ENCODE data around the gene TAP2. TPM values are rescaled to one million over a fixed set of nuclear protein-coding genes. Genes with fewer than 3 reads are reported as not detected.
A peak's percentile ranks its signal among the peaks of the same experiment; 100 is the strongest.

Gene TAP2
- total RNA-seq, 3 donors from 2014 or later, result 7.7 to 18.0 (median 9.5) TPM

DNA sequence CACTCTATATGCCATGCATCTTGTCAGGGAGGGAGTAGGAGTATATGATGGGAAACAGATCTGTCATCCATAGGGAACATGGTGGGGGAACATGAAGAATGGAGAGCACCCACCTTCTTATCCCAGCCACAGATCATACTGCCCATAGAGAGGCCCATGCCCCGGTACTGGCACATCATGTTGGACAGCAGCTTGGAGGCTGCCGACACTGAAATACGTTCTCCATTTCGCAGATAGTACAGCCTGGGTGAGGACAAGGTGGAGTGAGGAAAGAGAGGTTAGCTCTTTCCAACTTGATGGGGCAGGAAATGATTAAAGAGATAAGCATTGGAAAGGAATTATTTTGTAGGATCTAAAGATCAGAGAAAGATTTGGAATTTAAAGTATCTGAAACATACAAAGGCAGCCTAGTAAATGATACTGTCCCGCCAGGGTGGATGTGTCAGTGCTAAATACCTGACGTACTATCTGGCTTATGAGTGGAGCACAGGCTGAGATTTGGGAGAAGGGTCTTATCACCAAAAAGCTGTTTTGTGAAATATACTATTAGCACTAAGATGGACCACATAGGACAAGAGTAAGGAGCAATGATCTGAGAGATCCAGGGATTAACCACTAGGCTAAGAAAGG, 3.6 kb upstream of the TAP2 start:
- Histone ChIP-seq H3K27me3 (no peaks in the 10 kb centered on the region), H3K4me3 (peak overlapping the region in 1 of 3 donors; percentile 89), H3K36me3 (peaks cover 4% of the 10 kb centered on the region), H3K9me3 (no peaks in the 10 kb centered on the region), H3K27ac (peak overlapping the region; percentile 28 to 97), H3K4me1 (peaks cover 0 to 15% of the 10 kb centered on the region in 2 donors)
- TF ChIP-seq, protein P1, sequence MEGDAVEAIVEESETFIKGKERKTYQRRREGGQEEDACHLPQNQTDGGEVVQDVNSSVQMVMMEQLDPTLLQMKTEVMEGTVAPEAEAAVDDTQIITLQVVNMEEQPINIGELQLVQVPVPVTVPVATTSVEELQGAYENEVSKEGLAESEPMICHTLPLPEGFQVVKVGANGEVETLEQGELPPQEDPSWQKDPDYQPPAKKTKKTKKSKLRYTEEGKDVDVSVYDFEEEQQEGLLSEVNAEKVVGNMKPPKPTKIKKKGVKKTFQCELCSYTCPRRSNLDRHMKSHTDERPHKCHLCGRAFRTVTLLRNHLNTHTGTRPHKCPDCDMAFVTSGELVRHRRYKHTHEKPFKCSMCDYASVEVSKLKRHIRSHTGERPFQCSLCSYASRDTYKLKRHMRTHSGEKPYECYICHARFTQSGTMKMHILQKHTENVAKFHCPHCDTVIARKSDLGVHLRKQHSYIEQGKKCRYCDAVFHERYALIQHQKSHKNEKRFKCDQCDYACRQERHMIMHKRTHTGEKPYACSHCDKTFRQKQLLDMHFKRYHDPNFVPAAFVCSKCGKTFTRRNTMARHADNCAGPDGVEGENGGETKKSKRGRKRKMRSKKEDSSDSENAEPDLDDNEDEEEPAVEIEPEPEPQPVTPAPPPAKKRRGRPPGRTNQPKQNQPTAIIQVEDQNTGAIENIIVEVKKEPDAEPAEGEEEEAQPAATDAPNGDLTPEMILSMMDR (IDR thresholded peaks at IDR 0.05), result no peak
- TF ChIP-seq POLR2A (IDR thresholded peaks at IDR 0.05) (no peak), POLR2AphosphoS5 (IDR thresholded peaks at IDR 0.05) (no peak)
- DNase-seq (ENCODE audit: low spot score in 2 of 2), result peak in 1 of 2 donors; percentile 3
- intact Hi-C loops (cut with DNase I; ENCODE audit: low total_unique reads), result no loop called here

GRCh38 chr6:32840604-32841246, 2.2 kb upstream of the TAP2 start:
- no peak for TF ChIP-seq POLR2AphosphoS5 (IDR thresholded peaks at IDR 0.05)
- TF ChIP-seq, protein P1 (IDR thresholded peaks at IDR 0.05), result no peak
- TF ChIP-seq POLR2A (IDR thresholded peaks at IDR 0.05), result no peak
- H3K9me3 ChIP-seq, result no peaks in the 10 kb centered on the region
- H3K36me3 ChIP-seq, result no peaks in the 10 kb centered on the region
- H3K27ac ChIP-seq, result no peak overlapping the region
- H3K27me3 ChIP-seq, result no peaks in the 10 kb centered on the region
- DNase-seq (ENCODE audit: low spot score in 2 of 2), result peak in 1 of 2 donors; percentile 13
- H3K4me3 ChIP-seq, result no peak overlapping the region
- intact Hi-C loops (cut with DNase I; ENCODE audit: low total_unique reads), result no loop called here
- H3K4me1 ChIP-seq, result peaks cover 0 to 15% of the 10 kb centered on the region in 2 donors

DNA sequence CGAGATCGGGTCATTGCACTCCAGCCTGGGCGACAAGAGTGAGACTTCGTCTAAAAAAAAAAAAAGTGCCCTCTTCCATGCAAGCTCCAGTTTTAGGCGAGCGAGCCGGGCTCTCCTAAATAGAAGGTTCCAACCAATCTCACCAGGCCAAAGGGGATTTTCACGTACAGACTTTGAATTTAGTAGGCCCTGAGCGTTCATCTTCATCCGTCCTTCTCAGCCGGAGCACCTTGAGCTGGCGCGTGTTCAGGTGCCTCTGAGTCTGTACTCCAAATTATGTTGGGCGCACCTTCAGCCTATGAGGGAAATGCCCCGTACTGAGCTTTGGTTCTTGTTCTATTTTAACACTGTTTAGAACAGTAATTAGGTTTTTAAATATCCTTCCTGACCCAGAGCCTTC, 817 bp upstream of the TAP2 start:
- intact Hi-C loops (cut with DNase I; ENCODE audit: low total_unique reads), result no loop called here
- Histone ChIP-seq H3K4me3 (no peak overlapping the region), H3K36me3 (no peaks in the 10 kb centered on the region), H3K27me3 (no peaks in the 10 kb centered on the region), H3K9me3 (no peaks in the 10 kb centered on the region), H3K27ac (peak overlapping the region; percentile 92 to 94), H3K4me1 (peaks cover 0 to 15% of the 10 kb centered on the region in 2 donors)
- TF ChIP-seq, protein P1 (IDR thresholded peaks at IDR 0.05), result no peak
- no peak for TF ChIP-seq POLR2A (IDR thresholded peaks at IDR 0.05)
- no peak for TF ChIP-seq POLR2AphosphoS5 (IDR thresholded peaks at IDR 0.05)
- DNase-seq (ENCODE audit: low spot score in 2 of 2), result no peak

DNA sequence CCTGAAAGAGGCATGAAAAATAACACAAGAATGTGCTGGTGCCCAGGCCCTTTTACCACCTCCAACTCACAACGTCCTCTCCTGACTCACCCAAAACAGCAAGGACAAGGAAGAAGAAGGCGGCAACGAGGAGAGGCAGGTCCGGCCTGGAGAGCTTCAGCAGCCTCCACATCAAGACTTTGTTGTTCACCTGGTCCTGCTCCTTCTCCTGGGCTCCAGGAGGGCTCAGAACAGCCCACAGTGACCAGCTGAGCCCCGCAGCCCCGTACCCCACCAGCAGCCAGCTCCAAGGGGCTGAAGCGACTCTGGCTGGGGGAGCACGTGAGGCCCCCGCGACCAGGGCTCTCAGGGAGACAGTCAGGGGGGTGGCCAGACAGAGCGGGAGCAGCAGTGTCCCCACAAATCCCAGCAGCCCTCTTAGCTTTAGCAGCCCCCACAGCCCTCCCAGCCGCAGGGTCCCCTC, 857 bp downstream of the TAP2 start:
- intact Hi-C loops (cut with DNase I; ENCODE audit: low total_unique reads), result loop anchor here (1.0 kb wide), 1 partner anchor 17 kb away; the partner anchor contains the start of gene PSMB9
- no peak for DNase-seq (ENCODE audit: low spot score in 2 of 2)
- Histone ChIP-seq H3K9me3 (no peaks in the 10 kb centered on the region), H3K36me3 (no peaks in the 10 kb centered on the region), H3K27me3 (no peaks in the 10 kb centered on the region), H3K27ac (peak overlapping the region; percentile 92 to 94), H3K4me1 (peaks cover 0 to 9% of the 10 kb centered on the region in 2 donors), H3K4me3 (peak overlapping the region; percentile 78 to 80 (median 79))
- no peak for TF ChIP-seq POLR2A (IDR thresholded peaks at IDR 0.05)
- no peak for TF ChIP-seq POLR2AphosphoS5 (IDR thresholded peaks at IDR 0.05)
- TF ChIP-seq, protein P1 (IDR thresholded peaks at IDR 0.05), result no peak

- Histone ChIP-seq H3K9me3 (no peaks in the 10 kb centered on the region), H3K4me1 (peaks cover 0 to 7% of the 10 kb centered on the region in 2 donors), H3K27ac (peak overlapping the region in 1 of 2 donors; percentile 92), H3K27me3 (no peaks in the 10 kb centered on the region), H3K36me3 (no peaks in the 10 kb centered on the region), H3K4me3 (no peak overlapping the region)
- TF ChIP-seq POLR2A (IDR thresholded peaks at IDR 0.05) (no peak), POLR2AphosphoS5 (IDR thresholded peaks at IDR 0.05) (no peak)
- TF ChIP-seq, protein P1 (IDR thresholded peaks at IDR 0.05), result no peak
- DNase-seq (ENCODE audit: low spot score in 2 of 2), result no peak
- intact Hi-C loops (cut with DNase I; ENCODE audit: low total_unique reads), result no loop called here
Observed at GRCh38 chr6:32836873-32837272, 1.7 kb downstream of the TAP2 start.

Data from breast epithelium (tissue), 4 donors.